ENCODE data around the gene GCC2.

DNA sequence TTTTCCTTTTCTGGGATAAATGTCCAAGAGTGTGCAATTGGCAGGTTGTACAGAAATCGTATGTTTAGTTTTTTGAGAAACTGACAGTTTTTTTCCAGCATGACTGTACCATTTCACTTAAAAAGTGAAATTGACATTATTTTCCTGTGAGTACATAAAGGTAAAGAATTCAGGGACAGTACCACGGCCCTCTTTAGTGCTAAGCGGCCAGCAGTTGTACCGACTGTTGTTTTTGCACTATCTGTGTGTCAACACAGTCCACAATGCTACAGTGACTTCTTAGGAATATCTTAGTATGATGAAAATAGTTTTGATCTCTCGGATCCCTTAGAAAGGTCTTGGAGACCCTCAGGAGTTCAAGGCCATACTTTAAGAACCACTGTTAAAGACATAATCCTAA, 87.9 kb downstream of the GCC2 start:
- TF ChIP-seq, protein P1, sequence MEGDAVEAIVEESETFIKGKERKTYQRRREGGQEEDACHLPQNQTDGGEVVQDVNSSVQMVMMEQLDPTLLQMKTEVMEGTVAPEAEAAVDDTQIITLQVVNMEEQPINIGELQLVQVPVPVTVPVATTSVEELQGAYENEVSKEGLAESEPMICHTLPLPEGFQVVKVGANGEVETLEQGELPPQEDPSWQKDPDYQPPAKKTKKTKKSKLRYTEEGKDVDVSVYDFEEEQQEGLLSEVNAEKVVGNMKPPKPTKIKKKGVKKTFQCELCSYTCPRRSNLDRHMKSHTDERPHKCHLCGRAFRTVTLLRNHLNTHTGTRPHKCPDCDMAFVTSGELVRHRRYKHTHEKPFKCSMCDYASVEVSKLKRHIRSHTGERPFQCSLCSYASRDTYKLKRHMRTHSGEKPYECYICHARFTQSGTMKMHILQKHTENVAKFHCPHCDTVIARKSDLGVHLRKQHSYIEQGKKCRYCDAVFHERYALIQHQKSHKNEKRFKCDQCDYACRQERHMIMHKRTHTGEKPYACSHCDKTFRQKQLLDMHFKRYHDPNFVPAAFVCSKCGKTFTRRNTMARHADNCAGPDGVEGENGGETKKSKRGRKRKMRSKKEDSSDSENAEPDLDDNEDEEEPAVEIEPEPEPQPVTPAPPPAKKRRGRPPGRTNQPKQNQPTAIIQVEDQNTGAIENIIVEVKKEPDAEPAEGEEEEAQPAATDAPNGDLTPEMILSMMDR (IDR thresholded peaks at IDR 0.05): no peak
- TF ChIP-seq POLR2A (IDR thresholded peaks at IDR 0.05) (no peak), EP300 (IDR thresholded peaks at IDR 0.05) (no peak), POLR2AphosphoS5 (IDR thresholded peaks at IDR 0.05) (no peak)

Data from stomach (tissue), 4 donors.